B cell (primary cell): ENCODE data around the gene NUPR1. TPM values are rescaled to one million over a fixed set of nuclear protein-coding genes. Genes with fewer than 3 reads are reported as not detected.

Experiments
- ATAC-seq: fragments of 200-7000 bp; cut with Tn5 transposase; one replicate; pipeline ENCODE4 v1.10.0; 2021; ENCODE audit warnings: low read depth, mild to moderate bottlenecking, moderate number of reproducible peaks, moderate library complexity
- CTCF ChIA-PET: fragments of 350-600 bp; sonication (Branson Sonifier 250); formaldehyde crosslinking; loops from one replicate; lab custom pipeline; 2021; ENCODE audit warnings: antibody characterized with exemption, inconsistent platforms; lab: Charles Lee
- POLR2A ChIA-PET: fragments of 350-600 bp; sonication (Branson Sonifier 250); formaldehyde crosslinking; loops from one replicate; lab custom pipeline; 2021; ENCODE audit warnings: antibody characterized with exemption; lab: Charles Lee
- DNase-seq: peaks from one replicate; pipeline ENCODE4 v3.0.0; 2013
- H2AFZ ChIP-seq: 2 replicates; pipeline ENCODE4 v1.6.1; 2012; ENCODE audit warnings: mild to moderate bottlenecking, low read depth, low read length; ENCODE audit not compliant: insufficient read depth, poor library complexity, severe bottlenecking
- H3K27ac ChIP-seq, 2 donors: 1 replicate in 1 of 2; 2 replicates in 1 of 2; pipeline ENCODE4 v1.5.1; 2012 to 2013; ENCODE audit warnings: low read length in 2 of 2, mild to moderate bottlenecking in 2 of 2, moderate library complexity in 1 of 2
- H3K27me3 ChIP-seq, 4 experiments: fragments of 200-600 bp in 1 of 4; sonication (generic) in 1 of 4; replicated peaks in 1 of 4; 1 replicate in 2 of 4; 2 replicates in 2 of 4; pipeline versions ENCODE4 v1.6.1 to v1.7.0; 2013 to 2016; ENCODE audit warnings: low read length in 3 of 4, mild to moderate bottlenecking in 2 of 4, mixed read lengths in 1 of 4, moderate library complexity in 1 of 4; ENCODE audit not compliant: insufficient read depth in 4 of 4, control insufficient read depth in 3 of 4; ENCODE audit errors: control extremely low read depth in 1 of 4
- H3K36me3 ChIP-seq, 2 experiments: replicated peaks in 1 of 2; 1 replicate in 1 of 2; 2 replicates in 1 of 2; pipeline versions ENCODE4 v1.6.1 to v1.7.1; 2013; ENCODE audit warnings: low read length in 1 of 2; ENCODE audit not compliant: insufficient read depth in 2 of 2, control insufficient read depth in 1 of 2; ENCODE audit errors: control extremely low read depth in 1 of 2, extremely low read depth in 1 of 2
- H3K4me1 ChIP-seq, 2 donors: fragments of 200-600 bp in 1 of 2; sonication (generic) in 1 of 2; 1 replicate in 1 of 2; 2 replicates in 1 of 2; pipeline versions ENCODE4 v1.5.1 to v1.6.1; 2013 to 2017; ENCODE audit warnings: low read length in 2 of 2; ENCODE audit not compliant: control insufficient read depth in 2 of 2, insufficient read depth in 2 of 2
- H3K4me2 ChIP-seq: replicated peaks from 2 replicates; pipeline ENCODE3; 2012; ENCODE audit warnings: mild to moderate bottlenecking, low read depth, low read length; ENCODE audit not compliant: poor library complexity, severe bottlenecking
- H3K4me3 ChIP-seq, 5 experiments: fragments of 200-600 bp in 1 of 5; sonication (generic) in 1 of 5; 1 replicate in 3 of 5; 2 replicates in 2 of 5; pipeline versions ENCODE4 v1.5.1 to v1.7.0; 2011 to 2016; ENCODE audit warnings: low read length in 4 of 5, mild to moderate bottlenecking in 4 of 5, low read depth in 2 of 5, control low read depth in 1 of 5, moderate library complexity in 1 of 5; ENCODE audit not compliant: insufficient read depth in 1 of 5; ENCODE audit errors: control extremely low read depth in 1 of 5, extremely low read depth in 1 of 5
- H3K79me2 ChIP-seq: fragments of 200-600 bp; sonication (generic); one replicate; pipeline ENCODE4 v1.6.0; 2016; ENCODE audit warnings: low read length; ENCODE audit not compliant: control insufficient read depth, insufficient read depth
- H3K9ac ChIP-seq: fragments of 200-600 bp; sonication (generic); 2 replicates; pipeline ENCODE4 v1.6.1; 2017; ENCODE audit warnings: mild to moderate bottlenecking, low read length, moderate library complexity
- H3K9me3 ChIP-seq, 3 donors: one replicate each; pipeline versions ENCODE4 v1.6.1 to v1.7.1; 2013; ENCODE audit warnings: low read length in 2 of 3; ENCODE audit not compliant: control insufficient read depth in 2 of 3, insufficient read depth in 1 of 3; ENCODE audit errors: control extremely low read depth in 1 of 3
- H4K20me1 ChIP-seq: 2 replicates; pipeline ENCODE4 v1.6.0; 2012; ENCODE audit warnings: mild to moderate bottlenecking, low read length; ENCODE audit not compliant: insufficient read depth, control insufficient read depth, poor library complexity, severe bottlenecking
- H3K27ac Mint-ChIP-seq: one replicate; pipeline ENCODE4 v1.8.0; 2021; ENCODE audit warnings: mixed read lengths
- H3K27me3 Mint-ChIP-seq: one replicate; pipeline ENCODE4 v1.8.0; 2021; ENCODE audit warnings: mixed read lengths
- H3K4me1 Mint-ChIP-seq: one replicate; pipeline ENCODE4 v1.8.0; 2021; ENCODE audit warnings: mixed read lengths
- H3K4me3 Mint-ChIP-seq: one replicate; pipeline ENCODE4 v1.8.0; 2021; ENCODE audit warnings: mixed read lengths
- H3K9me3 Mint-ChIP-seq: one replicate; pipeline ENCODE4 v1.8.0; 2022; ENCODE audit warnings: mixed read lengths; ENCODE audit not compliant: insufficient read depth
- CTCF ChIP-seq: fragments of 200-600 bp; IDR thresholded peaks from one replicate; pipeline ENCODE4 v1.8.0; 2022; ENCODE audit warnings: antibody characterized with exemption, mild to moderate bottlenecking
- EZH2 ChIP-seq: IDR thresholded peaks from 2 replicates; pipeline ENCODE4 v1.6.1; 2012; ENCODE audit warnings: borderline replicate concordance, low read depth, mild to moderate bottlenecking, moderate library complexity, low read length; ENCODE audit not compliant: insufficient read depth, poor library complexity, severe bottlenecking
- WGBS: methylation state at CpG from one replicate; pipeline ENCODE4 v1.1.5; 2013; ENCODE audit warnings: missing lambda C conversion rate; ENCODE audit not compliant: insufficient coverage; 5-methylcytosine and 5-hydroxymethylcytosine counted together
- intact Hi-C: fragments of 100-400 bp; cut with micrococcal nuclease; formaldehyde crosslinking; loops from one replicate; pipeline ENCODE4 v1.10.0; 2022
- polyA plus RNA-seq: library from polyadenylated mRNA; depleted of rRNA; stranded (reverse); fragments of >200 nt; gene quantifications from 2 replicates; pipeline ENCODE4 v1.2.3, GENCODE V29; 2012
- total RNA-seq, 2 donors: library from RNA; stranded (reverse); fragments of 120-200 nt in 1 of 2; gene quantifications; 1 replicate in 1 of 2; 2 replicates in 1 of 2; pipeline versions ENCODE4 v1.2.3 to v1.2.4, GENCODE V29; 2013 to 2022

The NUPR1 gene
- total and polyA plus RNA-seq, 2 donors (not counting 1 experiment from before 2014, with no cell fraction given) = not detected

- intact Hi-C loops = no loop called here
- Histone ChIP-seq H2AFZ (no peak overlapping the region), H3K79me2 (no peaks in the 10 kb centered on the region), H3K9me3 (no peaks in the 10 kb centered on the region), H3K4me2 (no peak overlapping the region), H3K36me3 (no peaks in the 10 kb centered on the region), H3K27me3 (no peaks in the 10 kb centered on the region), H3K9ac (no peak overlapping the region), H4K20me1 (no peaks in the 10 kb centered on the region), H3K4me3 (no peak overlapping the region), H3K27ac (no peak overlapping the region), H3K4me1 (peaks cover 9 to 24% of the 10 kb centered on the region in 2 donors)
- DNase-seq (no peak), ATAC-seq (no peak)
- Mint-ChIP-seq H3K27ac (no peak overlapping the region), H3K4me3 (no peak overlapping the region), H3K27me3 (no peaks in the 10 kb centered on the region), H3K9me3 (no peaks in the 10 kb centered on the region), H3K4me1 (peaks cover 32% of the 10 kb centered on the region)
- ChIA-PET POLR2A (no interaction called here), CTCF (no interaction called here)
- TF ChIP-seq CTCF (no peak), EZH2 (no peak)
- 98% methylated on average over 12 of the region's 15 CpGs for WGBS
Observed at GRCh38 chr16:28498666-28499381, 40.0 kb downstream of the NUPR1 start.

- no peak overlapping the region for H2AFZ ChIP-seq
- H3K27ac Mint-ChIP-seq = no peak overlapping the region
- peaks cover 17 to 32% of the 10 kb centered on the region in 2 donors for H3K4me1 ChIP-seq
- POLR2A ChIA-PET = no interaction called here
- no peak overlapping the region for H3K9ac ChIP-seq
- no peaks in the 10 kb centered on the region for H3K27me3 Mint-ChIP-seq
- H3K79me2 ChIP-seq = no peaks in the 10 kb centered on the region
- peaks cover 40% of the 10 kb centered on the region for H3K4me1 Mint-ChIP-seq
- no peaks in the 10 kb centered on the region for H3K9me3 Mint-ChIP-seq
- 97% methylated on average over 33 of the region's 33 CpGs for WGBS
- DNase-seq = no peak
- H3K36me3 ChIP-seq = no peaks in the 10 kb centered on the region
- ATAC-seq = no peak
- no peak overlapping the region for H3K27ac ChIP-seq
- H3K27me3 ChIP-seq = no peaks in the 10 kb centered on the region
- H3K9me3 ChIP-seq = no peaks in the 10 kb centered on the region
- H4K20me1 ChIP-seq = no peaks in the 10 kb centered on the region
- no peak overlapping the region for H3K4me3 ChIP-seq
- no peak overlapping the region for H3K4me3 Mint-ChIP-seq
- H3K4me2 ChIP-seq = no peak overlapping the region
- intact Hi-C loops = no loop called here
- no peak for TF ChIP-seq EZH2
- no peak for TF ChIP-seq CTCF
- CTCF ChIA-PET = no interaction called here
Observed at GRCh38 chr16:28497861-28498599, 40.7 kb downstream of the NUPR1 start.
